IMR-90 (cell line): Measurements from ENCODE around the gene EXT2. TPM values are rescaled to one million over a fixed set of nuclear protein-coding genes. Genes with fewer than 3 reads are reported as not detected.

ENCODE experiments used
- ATAC-seq: fragments of 200-7000 bp; cut with Tn5 transposase; 2 replicates; pipeline ENCODE4 v1.9.1; 2020; ENCODE audit warnings: low read depth, mild to moderate bottlenecking, moderate library complexity
- BruUV-seq: library from RNA; stranded (reverse); fragments of 400-500 nt; replicated peaks from 2 replicates; lab custom pipeline; 2021; lab: Mats Ljungman, UMichigan
- CTCF ChIA-PET: fragments of 300-600 bp; formaldehyde crosslinking; extraction: SDS; loops from one replicate; lab custom pipeline; 2021; ENCODE audit warnings: antibody characterized with exemption; lab: Yijun Ruan, JAX
- POLR2A ChIA-PET: fragments of 300-600 bp; sonication (Branson Sonifier 250); formaldehyde crosslinking; loops from one replicate; lab custom pipeline; 2022; ENCODE audit warnings: antibody characterized with exemption; ENCODE audit not compliant: unreplicated experiment; lab: Charles Lee
- DNase-seq: peaks from one replicate; pipeline ENCODE4 v3.0.0; 2013
- H2AFZ ChIP-seq: replicated peaks from 2 replicates; pipeline ENCODE3; 2013; ENCODE audit warnings: low read length, mild to moderate bottlenecking; ENCODE audit not compliant: poor library complexity
- H2AK5ac ChIP-seq: 2 replicates; pipeline ENCODE4 v1.6.1; 2013; ENCODE audit warnings: low read depth, low read length, inconsistent platforms
- H2AK9ac ChIP-seq: replicated peaks from 2 replicates; pipeline ENCODE3; 2013; ENCODE audit warnings: mild to moderate bottlenecking, low read depth, low read length, moderate library complexity; ENCODE audit not compliant: poor library complexity
- H2BK120ac ChIP-seq: 2 replicates; pipeline ENCODE4 v1.6.1; 2013; ENCODE audit warnings: low read depth, low read length, inconsistent platforms
- H2BK15ac ChIP-seq: 3 replicates; pipeline ENCODE4 v1.6.1; 2013; ENCODE audit warnings: low read depth, low read length, inconsistent platforms
- H2BK20ac ChIP-seq: 2 replicates; pipeline ENCODE4 v1.6.1; 2013; ENCODE audit warnings: low read depth, mild to moderate bottlenecking, inconsistent platforms, low read length, moderate library complexity
- H2BK5ac ChIP-seq: 2 replicates; pipeline ENCODE4 v1.6.1; 2013; ENCODE audit warnings: mild to moderate bottlenecking, low read depth, low read length, inconsistent platforms; ENCODE audit not compliant: poor library complexity, severe bottlenecking
- H3K14ac ChIP-seq: replicated peaks from 2 replicates; pipeline ENCODE4 v1.6.1; 2013; ENCODE audit warnings: low read depth, low read length, inconsistent platforms
- H3K18ac ChIP-seq: 2 replicates; pipeline ENCODE4 v1.6.1; 2013; ENCODE audit warnings: low read depth, low read length, control low read depth
- H3K23ac ChIP-seq: 2 replicates; pipeline ENCODE4 v1.6.1; 2013; ENCODE audit warnings: low read depth, low read length, inconsistent platforms
- H3K27ac ChIP-seq: 2 replicates; pipeline ENCODE4 v1.5.1; 2013; ENCODE audit warnings: mild to moderate bottlenecking, control low read depth, low read length; ENCODE audit not compliant: insufficient read depth
- H3K27me3 ChIP-seq: 2 replicates; pipeline ENCODE4 v1.6.1; 2013; ENCODE audit warnings: low read length; ENCODE audit not compliant: control insufficient read depth, insufficient read depth
- H3K36me3 ChIP-seq: 2 replicates; pipeline ENCODE4 v1.6.1; 2013; ENCODE audit warnings: low read length, mixed read lengths; ENCODE audit not compliant: control insufficient read depth, insufficient read depth
- H3K4ac ChIP-seq: 2 replicates; pipeline ENCODE4 v1.6.1; 2013; ENCODE audit warnings: low read depth, low read length, inconsistent platforms
- H3K4me1 ChIP-seq: 2 replicates; pipeline ENCODE4 v1.6.1; 2013; ENCODE audit warnings: low read length, mixed read lengths; ENCODE audit not compliant: control insufficient read depth, insufficient read depth
- H3K4me2 ChIP-seq: 2 replicates; pipeline ENCODE4 v1.6.1; 2013; ENCODE audit warnings: low read depth, mild to moderate bottlenecking, control low read depth, low read length, moderate library complexity
- H3K4me3 ChIP-seq: 2 replicates; pipeline ENCODE4 v1.5.1; 2013; ENCODE audit warnings: low read depth, mild to moderate bottlenecking, control low read depth, low read length, moderate library complexity; ENCODE audit not compliant: insufficient read depth
- H3K56ac ChIP-seq: 2 replicates; pipeline ENCODE4 v1.6.1; 2013; ENCODE audit warnings: low read length, inconsistent platforms; ENCODE audit not compliant: insufficient read depth; ENCODE audit errors: extremely low read depth
- H3K79me1 ChIP-seq, 2 experiments: 2 replicates each; pipeline ENCODE4 v1.6.1; 2013; ENCODE audit warnings: low read length in 2 of 2, inconsistent platforms in 1 of 2, low read depth in 1 of 2
- H3K9ac ChIP-seq: 2 replicates; pipeline ENCODE4 v1.6.1; 2013; ENCODE audit warnings: low read depth, low read length, control low read depth
- H3K9me1 ChIP-seq: 2 replicates; pipeline ENCODE4 v1.6.1; 2013; ENCODE audit warnings: low read length, inconsistent platforms; ENCODE audit not compliant: insufficient read depth
- H3K9me3 ChIP-seq: 2 replicates; pipeline ENCODE4 v1.6.1; 2013; ENCODE audit warnings: low read length; ENCODE audit not compliant: control insufficient read depth, insufficient read depth
- H4K20me1 ChIP-seq: 2 replicates; pipeline ENCODE4 v1.6.1; 2013; ENCODE audit warnings: low read length, inconsistent platforms; ENCODE audit not compliant: insufficient read depth
- H4K5ac ChIP-seq: 2 replicates; pipeline ENCODE4 v1.6.1; 2013; ENCODE audit warnings: mild to moderate bottlenecking, low read depth, low read length, control low read depth
- H4K8ac ChIP-seq, 2 experiments: 2 replicates each; pipeline ENCODE4 v1.6.1; 2013; ENCODE audit warnings: low read depth in 2 of 2, low read length in 2 of 2, control low read depth in 1 of 2, inconsistent platforms in 1 of 2
- H4K91ac ChIP-seq: 2 replicates; pipeline ENCODE4 v1.6.1; 2013; ENCODE audit warnings: low read depth, low read length, inconsistent platforms; ENCODE audit not compliant: insufficient read depth
- BHLHE40 ChIP-seq: fragments of 150-350 bp; IDR thresholded peaks from 2 replicates; pipeline ENCODE4 v1.6.1; 2016; ENCODE audit warnings: mild to moderate bottlenecking, low read depth, low read length
- CEBPB ChIP-seq: IDR thresholded peaks from 2 replicates; pipeline ENCODE4 v1.6.1; 2012; ENCODE audit warnings: low read depth, low read length, improper control_type of control experiment
- CHD1 ChIP-seq: IDR thresholded peaks from 2 replicates; pipeline ENCODE4 v1.6.1; 2012; ENCODE audit warnings: low read depth, low read length, improper control_type of control experiment
- CTCF ChIP-seq: conservative IDR thresholded peaks from 2 replicates; pipeline ENCODE4 v1.5.1; 2012; ENCODE audit warnings: mild to moderate bottlenecking, low read depth, low read length, improper control_type of control experiment
- ELK1 ChIP-seq: fragments of 150-350 bp; IDR thresholded peaks from 2 replicates; pipeline ENCODE4 v1.6.1; 2016; ENCODE audit warnings: low read depth, mild to moderate bottlenecking, low read length, moderate library complexity, borderline replicate concordance
- FOS ChIP-seq: fragments of 150-350 bp; IDR thresholded peaks from 2 replicates; pipeline ENCODE4 v1.6.1; 2016; ENCODE audit warnings: low read depth, low read length
- MAFK ChIP-seq: IDR thresholded peaks from 2 replicates; pipeline ENCODE4 v1.6.1; 2012; ENCODE audit warnings: low read depth, low read length, improper control_type of control experiment
- MAZ ChIP-seq: IDR thresholded peaks from 2 replicates; pipeline ENCODE4 v1.6.1; 2012; ENCODE audit warnings: low read depth, mild to moderate bottlenecking, low read length, improper control_type of control experiment, moderate library complexity, borderline replicate concordance
- MXI1 ChIP-seq: IDR thresholded peaks from 2 replicates; pipeline ENCODE4 v1.6.1; 2012; ENCODE audit warnings: low read depth, mild to moderate bottlenecking, low read length, moderate library complexity, borderline replicate concordance
- NFE2L2 ChIP-seq: fragments of 150-350 bp; IDR thresholded peaks from 2 replicates; pipeline ENCODE4 v1.6.1; 2016; ENCODE audit warnings: low read depth, mild to moderate bottlenecking, low read length
- POLR2A ChIP-seq: IDR thresholded peaks from 2 replicates; pipeline ENCODE4 v1.6.1; 2012; ENCODE audit warnings: mild to moderate bottlenecking, low read depth, low read length
- RAD21 ChIP-seq: IDR thresholded peaks from 2 replicates; pipeline ENCODE4 v1.6.1; 2012; ENCODE audit warnings: low read length, improper control_type of control experiment
- RCOR1 ChIP-seq: IDR thresholded peaks from 2 replicates; pipeline ENCODE4 v1.6.1; 2012; ENCODE audit warnings: mild to moderate bottlenecking, low read length, improper control_type of control experiment; ENCODE audit not compliant: insufficient replicate concordance
- RFX5 ChIP-seq: IDR thresholded peaks from 2 replicates; pipeline ENCODE4 v1.8.0; 2012; ENCODE audit warnings: low read depth, mild to moderate bottlenecking, low read length, moderate library complexity
- SMC3 ChIP-seq: fragments of 150-350 bp; IDR thresholded peaks from 2 replicates; pipeline ENCODE4 v1.6.1; 2016; ENCODE audit warnings: low read depth, mild to moderate bottlenecking, antibody characterized with exemption, low read length, moderate library complexity
- USF2 ChIP-seq: fragments of 150-350 bp; IDR thresholded peaks from 2 replicates; pipeline ENCODE4 v1.6.1; 2017; ENCODE audit warnings: mild to moderate bottlenecking, antibody characterized with exemption, low read length, low read depth
- WGBS, 2 experiments: methylation state at CpG; one replicate each; pipeline versions ENCODE4 v1.1.5 to v1.1.7; 2013; ENCODE audit warnings: missing lambda C conversion rate in 2 of 2; ENCODE audit not compliant: insufficient read length in 1 of 2; ENCODE audit errors: extremely low coverage in 2 of 2; 5-methylcytosine and 5-hydroxymethylcytosine counted together
- dilution Hi-C: fragments of 300-500 bp; cut with HindIII; formaldehyde crosslinking; loops from one replicate; pipeline ENCODE4 v1.14.3; 2018; ENCODE audit warnings: low sequenced_read_pairs; ENCODE audit not compliant: unreplicated experiment
- in situ Hi-C: fragments of 300-500 bp; cut with MboI; formaldehyde crosslinking; loops from 3 replicates; pipeline ENCODE4 v1.14.3; 2019; ENCODE audit warnings: low sequenced_read_pairs, inconsistent platforms, mixed read lengths
- intact Hi-C: fragments of 100-400 bp; cut with micrococcal nuclease; formaldehyde crosslinking; loops from 2 replicates; pipeline ENCODE4 v1.10.0; 2022
- polyA plus RNA-seq, 3 experiments: library from polyadenylated mRNA; depleted of rRNA; stranded (reverse); fragments of >200 nt; gene quantifications; 2 replicates each; pipeline ENCODE4 v1.2.3, GENCODE V29; 2012; ENCODE audit warnings: low replicate concordance in 1 of 3
- total RNA-seq: library from RNA; depleted of rRNA; stranded (reverse); fragments of >200 nt; gene quantifications from 2 replicates; pipeline ENCODE4 v1.2.3, GENCODE V29; 2012

Gene EXT2
- total and polyA plus RNA-seq, 2 of the 4 experiments (the other 2 are of a cell fraction), result 75.0 to 85.3 TPM

- Histone ChIP-seq H3K36me3 (no peaks in the 10 kb centered on the region), H2BK120ac (no peak overlapping the region), H3K4me1 (0 out of 2 replicates have a peak, but pooled peaks cover 2% of the 10 kb centered on the region), H3K9ac (no peak overlapping the region), H4K91ac (no peak overlapping the region), H3K9me3 (no peaks in the 10 kb centered on the region), H3K4me3 (no peak overlapping the region), H3K14ac (no peak overlapping the region), H3K4me2 (no peak overlapping the region), H3K23ac (no peak overlapping the region), H4K8ac (no peak overlapping the region), H3K4ac (no peak overlapping the region), H2AFZ (no peak overlapping the region), H3K56ac (no peak overlapping the region), H4K20me1 (no peaks in the 10 kb centered on the region), H2BK20ac (no peak overlapping the region), H3K79me1 (no peaks in the 10 kb centered on the region), H3K9me1 (no peaks in the 10 kb centered on the region), H3K27me3 (peaks cover 9% of the 10 kb centered on the region), H2AK5ac (0 out of 2 replicates have a peak overlapping the region, but pooled peaks have one; percentile 18), H3K27ac (no peak overlapping the region), H2AK9ac (no peak overlapping the region), H3K18ac (no peak overlapping the region), H4K5ac (no peak overlapping the region), H2BK5ac (no peak overlapping the region), H2BK15ac (no peak overlapping the region)
- dilution Hi-C loops, result no loop called here
- intact Hi-C loops, result loop anchor here (1.0 to 5.0 kb wide), 4 partner anchors 43 to 251 kb away; no protein-coding TSS in a partner anchor
- DNase-seq (no peak), ATAC-seq (no peak)
- in situ Hi-C loops, result loop anchor here (10.0 kb wide), 1 partner anchor 248 kb away; no protein-coding TSS in a partner anchor
- TF ChIP-seq SMC3 (no peak), MAFK (no peak), CTCF (no peak), RAD21 (no peak), POLR2A (no peak), CHD1 (no peak), FOS (no peak), RCOR1 (no peak), MAZ (no peak), CEBPB (no peak), BHLHE40 (no peak), USF2 (no peak), ELK1 (no peak), RFX5 (no peak), MXI1 (no peak), NFE2L2 (no peak)
- CTCF ChIA-PET, result interaction anchor here (1.1 kb wide), 1 partner anchor 11 kb away, joined by 3 read pairs; no protein-coding TSS in a partner anchor
- 80% methylated on average over 3 of the region's 11 CpGs; no CpG with 5 or more reads in 1 of the 2 experiments for WGBS, 2 experiments
- POLR2A ChIA-PET, result no interaction called here
- BruUV-seq, result no TSS peak
These were observed 191.4 kb downstream of the EXT2 start for GRCh38 chr11:44286911-44287310.
